HG02763 (cell line): ENCODE data around the gene HENMT1.

ENCODE experiments used
- ATAC-seq: cut with Tn5 transposase; IDR thresholded peaks from one replicate; pipeline ENCODE4 v1.9.1; 2021; ENCODE audit warnings: mild to moderate bottlenecking, moderate library complexity; ENCODE audit not compliant: unreplicated experiment

The HENMT1 gene

GRCh38 chr1:108628665-108629064, 32.2 kb downstream of the HENMT1 start:
- ATAC-seq: no peak

DNA sequence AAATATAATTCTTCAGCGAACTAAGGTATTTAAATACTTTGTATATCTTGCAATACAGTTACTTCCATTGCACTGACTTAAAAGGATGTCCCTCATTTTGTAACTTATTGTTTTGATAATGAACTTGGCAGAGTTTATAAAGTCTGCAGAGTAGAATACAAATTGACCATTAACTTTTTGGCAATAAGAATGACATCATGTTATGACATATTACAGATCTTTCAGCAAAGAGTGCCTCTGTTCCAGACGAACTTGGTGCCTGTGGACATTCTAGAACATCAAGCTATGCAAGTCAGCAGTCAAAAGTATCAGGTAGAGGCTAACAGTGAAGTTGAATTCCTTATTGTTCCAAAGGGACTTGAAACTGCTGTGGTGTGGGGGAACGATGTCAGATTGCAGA, 32.9 kb downstream of the HENMT1 start:
- no peak for ATAC-seq

- no peak for ATAC-seq
Observed at GRCh38 chr1:108627256-108627655, 33.6 kb downstream of the HENMT1 start.

DNA sequence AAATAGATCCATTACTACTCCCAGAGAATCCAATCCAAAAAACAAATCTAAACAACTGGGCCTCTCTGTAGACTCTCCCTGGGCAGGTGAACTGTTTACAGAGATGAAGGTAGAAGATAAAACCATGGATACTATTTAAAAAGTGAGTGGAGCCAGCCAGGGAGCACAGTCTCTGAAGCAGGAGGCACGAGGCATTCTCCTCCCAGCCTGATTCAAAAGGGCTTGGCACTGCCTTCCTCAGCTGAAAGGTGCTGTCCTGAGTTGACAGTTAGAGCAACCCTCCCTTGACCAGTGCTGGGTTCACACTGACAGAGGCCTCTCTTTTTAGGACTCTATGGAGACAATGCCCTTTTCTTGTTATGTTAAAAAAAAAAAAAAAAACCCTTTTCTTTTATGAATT, 36.8 kb downstream of the HENMT1 start:
- ATAC-seq: no peak

DNA sequence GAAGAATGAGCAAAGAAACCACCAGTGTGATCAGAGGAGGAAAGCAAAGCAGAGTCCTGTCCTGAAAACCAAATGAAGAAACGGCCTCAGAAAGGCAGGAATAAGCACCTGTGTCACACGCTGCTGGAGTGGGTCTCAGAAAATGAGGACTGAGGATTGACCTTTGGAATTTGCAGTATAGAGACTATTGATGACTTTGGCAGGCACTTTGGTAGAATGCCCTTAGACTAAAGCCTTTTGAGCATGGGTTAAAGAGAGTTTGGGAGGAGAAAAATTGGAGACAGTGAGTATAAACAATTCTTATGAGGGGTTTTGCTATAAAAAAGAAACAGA, 43.2 kb downstream of the HENMT1 start:
- ATAC-seq: no peak

DNA sequence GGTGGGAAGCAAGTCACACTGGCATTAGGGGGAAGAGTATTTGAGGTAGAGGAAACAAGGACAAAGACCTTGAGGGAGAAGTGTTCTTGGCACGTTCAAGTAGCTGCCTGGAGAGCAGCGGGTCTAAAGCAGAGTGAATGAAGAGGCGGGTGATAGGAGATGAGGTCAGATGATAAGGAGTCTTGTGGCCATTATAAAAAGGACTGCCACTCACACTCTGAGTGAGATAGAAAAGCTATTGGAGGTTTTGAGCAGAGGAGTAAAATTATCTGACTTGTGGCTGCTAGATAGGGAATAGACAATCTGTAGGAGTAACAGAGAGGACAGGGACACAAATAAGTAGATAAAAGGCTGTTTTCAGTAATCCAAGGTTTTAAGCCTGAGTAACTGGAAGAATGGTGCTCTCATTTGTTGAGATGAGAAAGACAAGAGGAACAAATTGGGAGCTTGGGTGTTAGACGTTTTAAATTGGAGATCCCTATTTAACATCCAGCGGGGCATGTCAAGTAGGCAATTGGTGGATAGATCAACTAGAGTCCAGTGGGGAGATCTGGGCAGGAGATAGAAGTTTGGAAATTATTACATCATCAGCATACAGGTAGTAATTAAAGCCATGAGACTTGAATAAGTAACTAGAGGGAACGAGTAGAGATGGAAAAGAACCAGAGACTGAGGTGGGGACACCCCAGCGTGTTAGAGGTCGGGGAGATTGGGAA, 43.7 kb downstream of the HENMT1 start:
- ATAC-seq: no peak

DNA sequence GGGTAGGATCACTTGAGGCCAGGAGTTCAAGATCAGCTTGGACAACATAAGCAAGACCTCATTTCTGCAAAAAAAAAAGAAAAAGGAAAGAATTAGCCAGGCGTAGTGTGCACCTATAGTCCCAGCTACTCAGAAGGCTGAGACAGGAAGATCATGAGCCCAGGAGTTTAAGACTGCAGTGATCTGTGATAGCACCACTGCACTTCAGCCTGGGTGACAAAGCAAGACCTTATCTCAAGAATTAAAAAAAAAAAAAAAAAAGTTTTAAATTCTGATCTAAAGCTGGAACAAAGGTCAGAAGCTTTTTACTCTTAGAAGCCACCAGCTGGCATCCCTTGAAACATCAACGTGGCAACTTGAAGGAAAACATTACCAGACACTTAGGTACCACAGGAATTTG, 45.3 kb downstream of the HENMT1 start:
- ATAC-seq: no peak

GRCh38 chr1:108612496-108612895, 48.4 kb downstream of the HENMT1 start:
- no peak for ATAC-seq

GRCh38 chr1:108611984-108612383, 48.9 kb downstream of the HENMT1 start:
- no peak for ATAC-seq

- no peak for ATAC-seq
Observed at GRCh38 chr1:108610073-108610472, 50.8 kb downstream of the HENMT1 start.

- no peak for ATAC-seq
Observed at GRCh38 chr1:108609483-108610049, 51.3 kb downstream of the HENMT1 start.

- ATAC-seq: no peak
Observed at GRCh38 chr1:108606478-108606877, 54.4 kb downstream of the HENMT1 start.

DNA sequence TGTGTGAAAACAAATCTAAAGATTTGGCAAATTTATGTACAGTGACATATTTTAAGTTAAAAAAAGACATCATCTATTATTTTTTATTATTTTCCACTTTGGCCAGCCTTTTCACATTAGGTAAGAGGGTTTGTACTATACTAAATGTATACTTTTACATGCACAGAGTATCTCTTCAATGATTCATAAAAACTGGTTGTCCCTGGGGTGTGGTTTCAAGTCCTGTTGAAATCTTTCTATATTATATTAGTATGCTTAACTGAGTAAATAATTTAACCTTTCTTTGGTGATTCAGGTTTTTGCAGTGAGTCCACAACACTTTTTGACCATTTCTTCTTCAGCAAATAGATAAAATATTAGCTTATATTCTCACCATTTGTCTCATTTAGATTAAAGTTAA, 55.3 kb downstream of the HENMT1 start:
- ATAC-seq: no peak

DNA sequence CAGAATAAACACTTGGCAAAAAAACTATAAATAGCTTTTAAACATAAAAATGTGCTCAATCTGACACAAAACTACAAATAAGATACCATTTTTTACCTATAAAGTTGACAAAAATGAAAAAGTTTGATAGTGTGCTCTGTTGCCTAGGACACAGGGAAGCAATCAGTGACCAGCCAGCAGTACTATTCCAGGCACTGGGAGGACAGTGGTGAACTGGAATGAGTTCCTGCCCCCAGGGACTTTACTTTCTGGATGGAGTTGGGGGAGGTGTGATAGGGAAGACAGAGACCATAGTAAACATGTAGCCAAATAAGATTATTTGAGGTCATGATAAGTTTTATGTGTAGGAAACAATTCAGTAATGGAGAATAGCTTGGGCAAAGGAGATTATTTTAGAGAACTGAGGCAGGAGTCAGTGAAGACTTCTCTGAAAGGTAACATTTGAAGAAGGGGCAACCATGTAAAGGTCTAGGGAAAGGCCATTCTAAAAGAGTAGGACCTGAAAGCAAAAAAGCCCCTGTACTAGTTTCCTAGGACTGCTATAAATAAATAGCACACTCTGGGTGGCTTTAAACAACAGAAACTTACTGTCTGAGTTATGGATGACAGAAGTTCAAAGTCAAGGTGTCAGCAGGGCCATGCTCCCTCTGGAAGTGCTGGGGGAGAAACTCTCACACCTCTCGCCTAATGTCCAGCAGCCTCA, 59.0 kb downstream of the HENMT1 start:
- ATAC-seq: no peak

DNA sequence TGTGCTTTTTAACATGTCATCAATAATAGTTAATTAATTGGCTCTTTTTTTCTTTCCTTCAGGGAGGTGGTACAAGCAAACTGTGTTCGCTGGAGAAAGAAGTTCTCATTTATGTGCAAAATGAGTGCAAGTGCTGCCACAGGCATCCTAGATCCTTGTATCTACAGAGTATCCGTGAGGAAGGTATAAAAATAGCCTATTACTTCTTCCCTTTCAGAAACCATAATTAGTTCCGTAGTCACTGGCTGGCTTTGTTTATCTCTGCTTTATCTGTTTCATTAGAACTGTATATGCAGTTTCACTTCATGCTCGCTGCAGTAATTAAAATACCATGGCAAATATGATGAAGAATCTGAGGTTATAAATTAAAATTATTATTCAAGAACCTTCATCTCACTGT, 60.4 kb downstream of the HENMT1 start:
- no peak for ATAC-seq

DNA sequence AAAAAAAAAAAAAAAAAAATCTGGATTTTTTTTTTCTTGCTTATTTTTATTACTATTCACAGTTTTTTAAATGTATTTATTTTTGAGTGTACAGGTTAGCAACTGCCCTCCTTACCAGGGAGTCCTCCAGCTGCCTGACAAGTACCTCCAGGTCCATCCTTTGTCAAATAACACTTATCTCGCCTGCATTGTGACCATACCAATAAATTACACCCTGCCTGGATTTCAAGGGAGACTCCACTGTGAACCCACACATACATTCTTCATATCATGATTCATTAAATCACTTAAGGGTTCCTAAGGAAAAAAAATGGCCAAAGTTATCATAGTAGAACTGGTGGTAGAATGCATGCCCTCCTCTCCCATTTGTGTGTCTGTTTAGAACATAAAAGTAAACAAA, 62.6 kb downstream of the HENMT1 start:
- no peak for ATAC-seq
